ENCODE data around the gene CDYL2.

Gene CDYL2

DNA sequence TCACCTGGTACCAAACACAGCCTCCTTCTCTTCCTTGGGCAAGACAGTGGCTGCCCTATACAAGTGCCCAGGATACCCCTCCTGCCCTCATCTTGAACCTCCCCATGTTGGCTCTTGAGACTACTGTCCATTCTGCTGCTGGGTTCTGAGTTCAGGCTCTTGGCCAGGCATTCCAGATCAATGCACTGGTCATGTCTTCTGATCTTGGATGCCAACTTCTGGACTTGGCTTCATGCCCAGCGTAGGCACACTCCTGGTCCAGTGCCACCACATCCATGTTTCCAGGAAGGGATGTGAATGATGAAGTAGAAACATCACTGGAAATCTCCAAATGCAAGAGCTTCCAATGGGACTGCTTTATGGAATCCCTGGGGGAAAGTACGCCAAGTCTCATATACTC lies 212.1 kb downstream of the CDYL2 start:
- no peak for DNase-seq (ENCODE audit: low read depth in 2 of 2)

DNA sequence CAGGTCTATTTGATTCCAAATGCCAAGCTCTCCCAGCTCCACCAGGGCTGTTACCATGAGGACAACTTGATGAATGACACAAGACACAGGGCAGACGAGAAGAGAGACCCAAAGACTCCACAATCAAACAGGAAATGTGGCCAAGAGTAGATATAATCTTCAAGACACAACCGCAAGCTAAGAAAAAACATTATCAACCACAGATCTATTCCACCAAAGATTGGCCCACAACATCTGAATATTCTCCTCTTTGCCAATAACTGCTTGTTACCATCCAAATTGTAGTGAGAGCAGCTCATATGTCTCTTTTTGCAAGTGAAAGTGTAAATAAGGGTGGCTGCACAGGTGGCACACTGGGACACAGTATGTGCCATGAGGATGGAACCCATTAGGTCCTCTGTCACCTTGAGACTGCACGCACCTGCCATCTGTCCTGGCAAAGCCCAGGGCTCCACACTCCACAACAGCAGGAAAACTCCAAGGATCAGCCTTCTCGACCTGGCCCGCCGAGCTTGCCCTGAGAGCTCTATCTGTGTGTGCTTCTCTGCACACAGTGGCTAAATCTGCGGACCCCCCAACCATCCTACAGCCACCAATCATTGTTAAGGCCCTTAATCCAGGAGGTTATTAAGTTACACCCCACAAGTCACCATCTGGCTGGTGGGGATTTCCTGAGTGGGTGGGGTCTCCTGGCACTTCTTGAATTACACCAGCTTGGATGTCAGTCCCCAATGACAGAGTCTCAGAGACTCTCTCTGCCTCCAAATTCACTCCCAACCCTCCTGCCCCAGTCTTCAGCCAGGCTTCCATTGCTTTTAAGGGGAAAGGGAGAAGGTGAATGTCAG lies 213.1 kb downstream of the CDYL2 start:
- DNase-seq (ENCODE audit: low read depth in 2 of 2) = no peak

DNA sequence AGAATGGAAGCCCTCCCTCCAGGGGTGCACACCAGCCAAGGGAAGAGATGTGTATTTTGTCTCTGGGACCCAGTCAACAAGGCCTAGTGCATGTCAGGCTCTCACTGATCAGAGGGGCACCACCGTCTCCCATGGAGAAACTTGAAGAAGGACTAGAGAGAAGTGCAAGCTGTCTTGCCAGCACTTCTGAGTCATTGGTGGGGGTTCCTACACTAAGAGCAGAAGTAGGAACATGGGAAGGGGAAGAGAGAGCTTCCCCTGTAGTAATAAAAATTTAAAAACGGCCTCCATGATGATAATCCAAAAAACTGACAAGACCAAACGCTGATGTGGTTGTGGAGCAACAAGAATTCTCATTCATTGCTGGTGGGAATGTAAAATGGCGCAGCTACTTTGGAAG lies 217.3 kb downstream of the CDYL2 start:
- DNase-seq (ENCODE audit: low read depth in 2 of 2) = no peak

DNA sequence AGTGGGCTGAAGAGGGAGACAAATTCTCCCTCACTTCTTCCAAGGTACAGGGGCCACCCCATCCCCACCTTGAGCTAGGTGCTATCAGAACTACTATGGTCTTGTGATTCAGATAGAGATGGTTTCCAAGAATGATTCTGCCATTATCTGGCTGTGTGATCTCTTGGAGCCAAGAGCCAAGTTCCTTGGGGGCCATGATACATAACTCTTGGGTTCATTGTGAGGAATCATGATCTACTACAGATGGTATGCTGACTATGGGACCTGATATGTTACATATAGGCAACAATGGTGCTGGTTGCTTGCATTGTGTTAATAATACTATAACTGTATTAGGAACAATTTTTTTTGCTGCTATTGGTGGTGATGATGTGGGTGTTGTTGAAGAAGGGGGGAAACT lies 217.9 kb downstream of the CDYL2 start:
- no peak for DNase-seq (ENCODE audit: low read depth in 2 of 2)

DNA sequence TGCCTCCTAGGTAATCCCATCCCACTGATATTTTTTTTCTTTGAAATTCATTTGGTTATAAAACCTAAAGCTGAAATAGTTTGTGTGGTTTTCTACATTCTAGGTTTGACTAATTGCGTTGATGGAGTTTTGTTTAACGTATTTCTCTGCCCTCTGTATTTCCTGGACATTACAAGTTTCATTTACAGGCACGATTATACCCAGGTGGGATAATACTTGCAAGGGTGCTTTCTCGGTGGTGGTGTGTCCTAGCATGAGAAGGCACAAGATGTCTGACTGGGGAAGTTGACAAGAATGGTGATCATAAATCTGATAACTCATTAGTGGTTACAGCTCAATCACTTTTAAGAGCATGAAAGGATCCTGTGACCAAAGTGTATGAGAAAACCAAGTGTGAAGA lies 218.6 kb downstream of the CDYL2 start:
- DNase-seq (ENCODE audit: low read depth in 2 of 2) = no peak

DNA sequence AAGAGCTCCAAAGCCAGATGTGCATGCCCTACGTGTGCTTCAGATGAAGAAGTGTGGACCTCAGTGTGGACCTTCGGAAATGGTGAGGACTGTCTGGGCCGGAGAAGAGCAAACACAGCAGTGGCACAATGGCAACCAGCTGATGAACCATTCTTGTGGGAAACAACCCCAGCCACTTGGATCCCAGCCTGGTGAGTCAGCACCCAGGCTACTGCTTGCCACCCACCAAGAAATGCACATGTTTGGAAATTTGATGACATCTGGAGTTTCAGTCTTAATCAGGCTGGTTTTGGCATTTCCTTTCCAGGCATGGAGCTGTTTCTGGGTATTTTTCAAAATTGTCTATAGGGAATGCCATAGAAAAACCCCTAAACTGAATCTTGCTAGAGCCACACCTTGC lies 220.9 kb downstream of the CDYL2 start:
- DNase-seq (ENCODE audit: low read depth in 2 of 2) = peak; percentile 24 to 58

DNA sequence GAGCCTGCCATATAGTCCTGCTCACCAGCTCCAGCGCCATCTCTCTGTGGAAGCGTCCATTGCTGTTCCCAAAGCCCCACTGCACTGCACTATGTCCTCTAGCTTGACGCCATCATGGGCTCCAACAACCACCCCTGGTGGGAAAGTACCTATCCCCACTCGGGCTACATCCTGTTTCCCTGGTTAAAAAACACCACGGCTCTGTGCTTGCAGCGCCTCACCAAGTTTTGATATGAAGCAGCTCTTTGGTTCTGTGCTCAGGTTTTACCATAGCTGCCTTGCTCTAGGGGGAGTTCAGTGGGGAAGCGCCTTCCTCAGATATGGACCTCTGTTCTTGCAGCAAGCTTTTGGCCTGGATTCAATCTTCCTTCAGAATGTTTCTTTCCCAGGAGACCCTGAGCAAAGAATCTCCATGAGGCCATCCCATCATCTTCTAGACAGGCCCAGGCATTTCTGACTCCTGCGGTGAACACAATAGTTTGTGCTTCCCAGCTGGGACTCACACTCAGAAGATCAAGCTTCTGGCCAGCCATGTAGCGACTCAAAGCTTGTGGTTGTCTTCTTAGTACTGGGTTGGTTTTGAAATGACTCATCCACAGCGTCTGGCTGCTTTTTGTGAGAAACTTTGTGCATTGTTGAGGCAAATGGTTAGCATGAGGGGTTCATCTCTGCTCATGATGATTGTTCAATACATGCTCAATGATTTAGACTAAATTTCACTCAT lies 224.1 kb downstream of the CDYL2 start:
- DNase-seq (ENCODE audit: low read depth in 2 of 2) = peak; percentile 44 to 68

DNA sequence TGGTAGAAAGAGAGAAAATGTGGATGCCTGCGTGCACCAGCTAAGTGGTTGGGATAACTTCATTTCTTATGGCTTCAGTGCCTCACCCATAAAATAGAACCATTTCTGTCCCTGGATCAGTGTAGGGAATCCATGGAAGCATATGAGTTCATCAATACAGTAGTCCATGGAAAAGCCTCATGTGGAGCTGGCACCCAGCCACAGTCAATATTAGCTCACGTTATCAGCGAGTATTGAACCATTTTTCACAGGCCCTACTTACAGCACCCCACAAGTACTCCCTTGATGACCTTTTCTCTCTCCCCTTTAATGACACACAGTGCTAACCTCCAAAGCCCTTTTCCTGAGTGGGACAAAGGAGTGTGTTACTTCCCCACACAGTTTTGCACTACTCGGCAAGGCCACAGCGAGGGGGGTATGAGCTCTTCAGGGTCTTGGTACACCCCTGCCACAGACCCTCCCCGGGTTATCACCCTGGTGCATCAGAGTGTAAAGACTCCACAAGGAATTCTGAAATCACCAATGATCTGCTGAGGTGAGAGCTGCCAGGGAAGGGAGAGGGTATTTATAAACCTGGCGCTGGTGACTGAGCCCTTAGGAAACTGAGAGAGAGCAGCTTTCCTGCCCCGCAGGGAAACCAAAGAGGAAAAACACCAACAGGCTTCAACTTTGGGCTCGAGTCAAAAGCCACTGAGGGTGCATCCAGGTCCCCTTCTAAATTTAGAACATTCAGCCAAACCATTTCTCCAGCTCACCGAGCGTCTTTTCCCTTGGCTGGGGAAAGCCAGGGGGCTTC lies 226.7 kb downstream of the CDYL2 start:
- no peak for DNase-seq (ENCODE audit: low read depth in 2 of 2)

DNA sequence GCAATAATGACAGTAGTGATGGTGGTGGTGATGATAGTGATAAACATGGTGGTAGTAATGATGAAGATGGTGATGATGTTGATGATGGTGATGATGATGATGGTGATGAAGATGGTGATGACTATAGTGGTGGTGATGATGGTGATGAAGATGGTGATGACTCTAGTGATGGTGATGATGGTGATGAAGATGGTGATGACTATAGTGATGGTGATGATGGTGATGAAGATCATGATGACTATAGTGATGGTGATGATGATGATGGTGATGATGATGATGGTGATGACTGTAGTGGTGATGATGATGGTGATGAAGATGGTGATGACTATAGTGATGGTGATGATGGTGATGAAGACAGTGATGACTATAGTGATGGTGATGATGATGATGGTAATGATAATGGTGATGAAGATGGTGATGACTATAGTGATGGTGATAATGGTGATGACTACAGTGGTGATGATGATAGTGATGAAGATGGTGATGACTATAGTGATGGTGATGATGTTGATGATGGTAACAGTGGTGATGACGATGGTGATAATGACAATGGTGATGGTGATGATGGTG lies 228.0 kb downstream of the CDYL2 start:
- no peak for DNase-seq (ENCODE audit: low read depth in 2 of 2)

DNA sequence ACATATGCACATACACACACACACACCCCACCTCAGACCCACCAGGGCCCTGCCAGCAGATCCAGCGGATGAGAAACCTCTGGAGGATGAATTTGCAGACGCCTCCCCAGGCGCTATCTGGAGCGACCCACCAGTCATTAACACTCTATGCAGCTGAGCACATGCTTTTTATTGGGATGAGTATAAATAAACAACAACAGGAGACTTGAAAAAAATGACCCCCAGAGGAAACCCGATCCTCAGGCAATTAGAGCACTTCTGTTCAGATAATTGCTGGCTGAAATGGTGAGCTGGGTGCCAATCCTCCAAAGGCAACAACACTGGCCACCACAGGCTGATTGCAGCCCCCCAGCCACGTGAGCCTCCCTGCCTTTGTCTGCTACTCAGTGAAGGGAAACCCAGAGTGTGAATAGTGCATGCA lies 230.7 kb downstream of the CDYL2 start:
- no peak for DNase-seq (ENCODE audit: low read depth in 2 of 2)

DNA sequence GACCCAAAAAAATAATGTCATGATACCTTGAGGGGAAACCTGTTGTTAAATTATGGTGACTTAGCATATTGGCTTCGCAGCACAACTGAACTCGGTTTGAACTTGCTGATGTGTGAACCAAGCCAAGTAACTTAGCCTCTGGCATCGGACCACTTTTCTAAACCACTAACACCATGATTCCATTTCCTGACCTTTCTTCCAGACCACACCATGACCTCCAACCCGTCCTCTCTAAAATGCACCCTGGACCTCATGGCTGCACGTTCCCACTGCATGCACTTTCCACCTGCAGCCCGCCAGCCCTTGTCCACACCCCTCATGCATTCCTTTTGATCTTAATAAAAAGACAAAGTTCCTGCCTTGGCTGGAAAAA lies 234.3 kb downstream of the CDYL2 start:
- DNase-seq (ENCODE audit: low read depth in 2 of 2) = no peak

DNA sequence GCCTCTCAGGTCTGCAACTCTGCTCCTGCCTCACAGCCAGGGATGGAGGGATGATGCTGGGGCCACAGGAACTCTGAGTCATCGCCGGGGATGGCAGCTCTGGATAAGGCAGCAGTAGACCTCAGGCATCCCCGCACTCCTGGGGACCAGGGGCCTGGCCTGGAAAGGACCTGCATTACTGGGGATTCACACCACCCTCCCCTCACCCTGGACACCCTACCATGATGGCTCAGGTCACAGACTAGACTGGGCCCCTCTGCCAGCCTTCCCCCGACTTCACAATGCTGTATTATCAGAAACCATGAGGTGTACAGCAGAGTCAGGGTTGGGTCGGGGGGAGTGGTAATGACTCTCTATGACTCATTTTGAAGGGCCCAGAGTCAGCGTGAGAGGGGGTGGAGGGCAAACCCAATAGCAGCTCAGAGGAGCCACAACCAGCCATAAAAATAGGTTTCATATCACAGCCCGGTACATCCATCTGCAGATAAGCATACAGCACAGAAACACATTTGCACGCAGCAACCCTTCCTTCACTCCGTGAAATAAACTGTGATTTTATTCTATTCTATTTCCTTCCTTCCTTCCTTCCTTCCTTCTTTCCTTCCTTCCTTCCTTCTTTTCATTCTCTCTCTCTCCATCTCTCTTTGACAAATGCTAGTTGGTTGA lies 234.8 kb downstream of the CDYL2 start:
- peak; percentile 56 to 75 for DNase-seq (ENCODE audit: low read depth in 2 of 2)

DNA sequence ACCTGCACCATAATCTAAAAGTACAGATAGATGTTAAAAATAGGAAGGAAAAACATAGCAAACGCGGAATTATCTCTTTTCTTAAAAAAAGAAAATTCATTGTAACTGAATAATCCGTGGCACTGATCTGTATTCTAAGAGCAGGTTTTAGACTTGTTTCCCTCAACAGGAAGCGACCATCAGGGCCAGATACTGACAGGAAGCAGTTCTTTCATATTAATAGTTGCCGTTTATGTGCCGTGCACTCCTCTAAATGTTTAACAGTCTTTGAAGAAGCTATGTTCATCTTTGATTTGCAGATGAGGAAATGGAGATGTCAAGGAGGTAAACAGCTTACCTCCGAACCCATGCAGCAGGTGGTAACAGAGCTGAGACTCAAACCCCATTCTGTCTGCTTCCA lies 240.0 kb downstream of the CDYL2 start:
- DNase-seq (ENCODE audit: low read depth in 2 of 2) = no peak

DNA sequence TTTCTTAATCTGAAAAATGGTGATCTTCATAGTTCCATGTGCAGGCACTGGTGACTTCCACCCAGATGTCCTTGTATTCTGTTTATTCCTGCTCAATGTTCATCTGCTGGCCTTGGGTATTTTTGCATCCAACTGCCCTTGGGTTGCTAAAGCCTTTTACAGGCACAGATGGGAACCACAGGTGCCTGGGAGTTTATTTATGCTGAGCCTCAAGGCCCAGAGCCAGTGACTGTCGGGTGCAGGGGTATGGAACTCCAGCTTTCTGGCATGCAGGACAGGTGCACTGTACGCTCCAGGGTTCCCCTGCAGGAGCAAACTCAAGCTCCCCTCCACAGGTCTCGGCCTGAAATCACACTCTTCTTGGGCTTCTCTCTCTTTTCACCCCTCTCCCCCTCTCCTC lies 241.3 kb downstream of the CDYL2 start:
- DNase-seq (ENCODE audit: low read depth in 2 of 2) = no peak

DNA sequence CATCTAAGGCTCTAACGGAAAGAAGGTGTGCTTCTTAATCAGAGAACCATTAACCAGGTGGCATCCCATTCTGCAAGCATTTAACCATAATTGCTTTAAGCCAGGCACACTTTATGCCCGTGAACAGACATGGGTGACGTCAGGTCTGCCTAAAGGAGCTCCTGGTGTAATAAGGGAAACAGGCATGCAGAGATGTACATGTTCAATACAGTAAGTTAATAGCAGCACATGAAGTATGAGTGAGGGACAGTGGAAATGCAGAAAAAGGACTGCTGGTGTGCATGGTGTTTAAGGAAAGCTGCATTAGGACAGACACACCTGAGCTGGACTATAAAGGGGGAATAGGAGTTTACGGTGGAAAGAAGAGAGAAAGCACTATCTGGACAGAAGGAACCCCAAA lies 245.0 kb downstream of the CDYL2 start:
- no peak for DNase-seq (ENCODE audit: low read depth in 2 of 2)

DNA sequence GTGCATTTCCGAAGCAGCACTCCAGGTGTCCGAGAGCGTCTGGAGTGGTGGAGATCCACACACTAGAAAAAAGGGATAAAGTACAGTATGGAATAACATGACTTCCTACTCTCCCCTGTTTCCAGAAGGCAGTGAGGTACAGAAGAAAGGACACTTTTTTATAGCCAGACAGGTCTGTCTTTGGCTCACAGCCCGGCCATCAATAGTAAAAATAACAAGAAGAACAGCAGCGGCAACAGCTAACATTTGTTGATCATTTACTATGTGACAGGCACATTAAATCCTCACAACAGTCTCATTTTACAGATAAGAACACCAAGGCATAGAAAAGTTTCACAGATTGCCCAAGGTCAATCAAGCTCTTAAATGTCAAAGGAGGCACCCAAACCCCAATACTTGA lies 247.4 kb downstream of the CDYL2 start:
- no peak for DNase-seq (ENCODE audit: low read depth in 2 of 2)

DNA sequence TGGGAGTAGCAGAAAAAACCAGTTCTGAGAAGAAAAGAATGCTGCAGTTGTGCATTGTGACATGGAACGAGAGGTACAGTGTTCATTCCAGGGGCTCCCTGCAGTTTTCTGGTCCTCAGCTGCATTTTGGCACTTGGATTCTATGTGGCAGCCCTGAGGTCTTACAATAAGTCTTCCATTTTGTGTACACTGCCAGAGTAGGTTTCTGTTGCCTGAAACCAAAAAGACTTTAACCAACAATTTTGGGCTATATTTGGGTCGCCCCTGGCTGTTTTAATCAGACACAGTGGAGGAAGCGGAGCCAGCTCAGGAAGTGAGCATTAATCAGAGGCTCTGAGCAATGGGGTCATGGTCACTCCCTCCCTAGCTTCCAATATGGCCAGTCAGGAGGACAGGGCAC lies 247.9 kb downstream of the CDYL2 start:
- DNase-seq (ENCODE audit: low read depth in 2 of 2) = no peak

DNA sequence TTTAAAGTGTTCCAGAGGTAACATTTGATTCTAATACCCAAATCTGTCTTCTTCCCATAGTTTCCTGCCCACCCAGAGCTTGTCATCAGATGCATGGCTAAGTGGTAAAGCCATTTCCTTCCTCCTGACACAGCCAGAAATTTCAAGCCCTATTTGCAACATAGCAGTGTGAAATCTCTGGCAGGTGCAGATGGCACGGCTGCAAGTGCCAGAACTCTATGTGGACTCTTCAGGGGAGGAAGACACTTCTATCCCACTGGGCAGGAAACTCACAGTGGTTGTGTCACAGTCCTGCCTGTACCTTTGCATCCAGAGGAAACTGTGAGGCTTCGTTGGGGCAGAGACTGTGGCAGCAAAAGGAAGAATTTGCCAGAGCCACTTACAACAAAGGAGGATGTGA lies 250.4 kb downstream of the CDYL2 start:
- DNase-seq (ENCODE audit: low read depth in 2 of 2) = no peak

DNA sequence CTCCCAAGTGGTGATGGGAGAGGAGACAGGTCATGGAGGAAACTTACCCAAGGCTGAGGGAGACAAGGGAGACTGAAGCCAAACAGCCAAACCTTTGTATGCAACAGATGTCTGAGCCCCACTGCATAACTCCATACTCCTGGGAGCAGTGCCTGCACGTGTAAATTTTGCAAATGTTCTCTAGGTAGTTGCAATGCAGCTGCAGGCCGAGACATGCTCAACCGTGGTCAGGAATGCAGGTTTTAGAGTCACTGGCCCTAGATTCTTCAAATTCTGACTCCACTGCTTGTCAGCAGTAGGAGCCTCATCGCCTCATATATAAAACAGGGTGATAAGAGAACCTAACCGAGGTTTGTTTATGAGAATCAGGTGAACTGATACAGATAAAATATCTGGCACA lies 252.1 kb downstream of the CDYL2 start:
- DNase-seq (ENCODE audit: low read depth in 2 of 2) = no peak

Measured in stimulated activated CD4-positive, alpha-beta T cell treated with anti-CD3 and anti-CD28 coated beads, Interleukin-4, amount 100 ng/mL, for 48 hours (primary cell).